ENCODE data around the gene P4HB. TPM values are rescaled to one million over a fixed set of nuclear protein-coding genes. Genes with fewer than 3 reads are reported as not detected.

Gene P4HB
- polyA plus RNA-seq, 1 experiment, result 122 TPM

DNA sequence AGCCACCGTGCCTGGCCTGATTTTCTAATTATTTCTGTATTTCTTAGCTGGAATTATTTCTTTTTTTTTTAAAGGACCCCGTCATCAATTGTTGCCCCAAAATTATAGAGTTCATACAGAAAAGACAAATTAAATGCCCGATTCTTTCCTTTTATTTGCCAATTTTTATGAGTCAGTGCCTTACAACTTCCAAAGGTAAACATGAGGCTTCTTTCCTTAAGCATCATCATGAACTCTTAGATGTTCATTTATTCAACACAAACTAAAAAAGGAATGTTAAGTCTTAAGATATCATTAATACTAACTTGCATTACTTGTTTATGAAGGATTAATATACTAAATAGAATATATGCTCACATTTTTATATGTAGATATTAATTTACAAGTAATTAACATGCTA lies 18.0 kb upstream of the P4HB start:
- CTCF ChIA-PET, result interaction anchor here (0.7 kb wide), 1 partner anchor 81 kb away, joined by 3 read pairs; no protein-coding TSS in a partner anchor

DNA sequence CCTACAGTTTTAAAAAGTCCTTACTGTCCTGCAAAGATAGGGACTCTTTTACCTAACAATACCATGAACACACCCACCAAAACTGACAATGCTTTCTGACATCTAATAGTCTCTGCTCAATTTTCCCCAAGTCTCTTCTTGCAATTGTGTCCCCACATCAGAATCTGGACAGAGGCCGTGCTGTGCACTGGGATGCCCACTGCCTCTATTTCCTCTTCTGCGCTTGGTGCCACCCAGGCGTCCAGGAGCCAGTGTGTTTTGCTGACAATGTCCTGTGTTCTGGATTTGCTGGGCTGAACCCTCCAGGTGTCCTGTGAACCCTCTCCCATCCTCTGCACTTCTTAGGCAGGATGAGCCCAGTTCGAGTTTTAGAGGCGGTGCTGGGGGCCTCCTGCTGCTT lies 17.2 kb upstream of the P4HB start:
- H3K36me3 ChIP-seq (ENCODE audit: control insufficient read depth, insufficient read depth, low read length), result 0 out of 2 replicates have a peak, but pooled peaks cover 5% of the 10 kb centered on the region
- no peak overlapping the region for H3K4me3 ChIP-seq (ENCODE audit: low read depth, low read length)
- ChIA-PET CTCF (interaction anchor here (0.7 kb wide), 1 partner anchor 82 kb away, joined by 3 read pairs; no protein-coding TSS in a partner anchor), POLR2A (no interaction called here)
- no peak for DNase-seq (ENCODE audit: low read depth)
- TF ChIP-seq, protein P1, sequence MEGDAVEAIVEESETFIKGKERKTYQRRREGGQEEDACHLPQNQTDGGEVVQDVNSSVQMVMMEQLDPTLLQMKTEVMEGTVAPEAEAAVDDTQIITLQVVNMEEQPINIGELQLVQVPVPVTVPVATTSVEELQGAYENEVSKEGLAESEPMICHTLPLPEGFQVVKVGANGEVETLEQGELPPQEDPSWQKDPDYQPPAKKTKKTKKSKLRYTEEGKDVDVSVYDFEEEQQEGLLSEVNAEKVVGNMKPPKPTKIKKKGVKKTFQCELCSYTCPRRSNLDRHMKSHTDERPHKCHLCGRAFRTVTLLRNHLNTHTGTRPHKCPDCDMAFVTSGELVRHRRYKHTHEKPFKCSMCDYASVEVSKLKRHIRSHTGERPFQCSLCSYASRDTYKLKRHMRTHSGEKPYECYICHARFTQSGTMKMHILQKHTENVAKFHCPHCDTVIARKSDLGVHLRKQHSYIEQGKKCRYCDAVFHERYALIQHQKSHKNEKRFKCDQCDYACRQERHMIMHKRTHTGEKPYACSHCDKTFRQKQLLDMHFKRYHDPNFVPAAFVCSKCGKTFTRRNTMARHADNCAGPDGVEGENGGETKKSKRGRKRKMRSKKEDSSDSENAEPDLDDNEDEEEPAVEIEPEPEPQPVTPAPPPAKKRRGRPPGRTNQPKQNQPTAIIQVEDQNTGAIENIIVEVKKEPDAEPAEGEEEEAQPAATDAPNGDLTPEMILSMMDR (IDR thresholded peaks at IDR 0.05; ENCODE audit: insufficient read depth, low read depth, low read length), result no peak
- no peaks in the 10 kb centered on the region for H3K27me3 ChIP-seq (ENCODE audit: control insufficient read depth, insufficient read depth, low read length)

More for the DNA sequence above, 18.0 kb upstream of the P4HB start:
- no peak for DNase-seq (ENCODE audit: low read depth)
- TF ChIP-seq, protein P1 (IDR thresholded peaks at IDR 0.05; ENCODE audit: insufficient read depth, low read depth, low read length), result no peak
- POLR2A ChIA-PET, result no interaction called here
- Histone ChIP-seq H3K36me3 (ENCODE audit: control insufficient read depth, insufficient read depth, low read length) (0 out of 2 replicates have a peak, but pooled peaks cover 5% of the 10 kb centered on the region), H3K27me3 (ENCODE audit: control insufficient read depth, insufficient read depth, low read length) (no peaks in the 10 kb centered on the region), H3K4me3 (ENCODE audit: low read depth, low read length) (no peak overlapping the region)

DNA sequence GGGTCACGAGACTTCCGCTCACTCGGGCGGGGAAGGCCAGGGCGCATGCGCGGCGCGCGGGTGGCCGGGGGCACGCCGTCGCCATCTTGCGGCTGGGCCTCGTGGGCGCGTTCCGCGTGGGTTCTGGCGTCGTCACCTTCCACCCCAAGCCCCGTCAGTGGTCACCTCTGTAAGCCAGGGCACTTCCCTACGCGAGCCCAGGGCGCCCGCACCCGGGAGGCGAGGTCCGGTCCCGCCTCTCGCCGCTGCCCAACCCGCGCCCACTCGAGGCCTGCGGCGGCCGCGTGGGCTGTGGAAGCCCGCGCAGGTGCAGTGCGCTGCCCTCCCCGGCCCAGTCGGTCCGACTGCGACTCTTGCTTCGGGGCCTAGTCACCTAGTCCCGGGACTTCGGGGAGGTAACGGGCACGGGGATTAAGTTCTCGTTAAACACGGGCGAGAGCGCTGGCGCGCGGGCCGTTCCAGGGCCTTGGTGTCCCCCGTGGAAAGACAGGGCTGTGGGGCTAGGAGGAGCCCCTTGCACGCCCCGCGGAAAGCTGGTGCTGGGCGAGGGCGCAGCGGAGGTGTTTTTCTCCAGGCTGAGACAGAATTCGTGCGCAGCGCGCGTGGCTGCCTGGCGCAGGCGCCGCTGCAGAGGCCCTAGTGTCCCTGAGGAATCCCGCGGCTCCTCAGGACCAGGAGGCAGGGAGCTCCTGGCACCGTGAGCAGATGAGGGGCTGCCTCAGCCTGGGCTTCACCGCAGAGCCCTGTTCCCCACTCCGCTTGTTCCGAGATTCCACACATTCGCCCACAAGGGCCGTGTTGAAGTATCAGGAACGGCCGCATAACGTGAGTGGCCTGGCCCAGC lies 11.3 kb upstream of the P4HB start:
- ChIA-PET CTCF (interaction anchor here (0.8 to 1.3 kb wide), 2 partner anchors 14 to 319 kb away, joined by 3 read pairs; partner anchors contain the start of gene FAAP100), POLR2A (interaction anchor here (0.6 kb wide), 1 partner anchor 12 kb away, joined by 5 read pairs; no protein-coding TSS in a partner anchor)
- no peaks in the 10 kb centered on the region for H3K27me3 ChIP-seq (ENCODE audit: control insufficient read depth, insufficient read depth, low read length)
- H3K36me3 ChIP-seq (ENCODE audit: control insufficient read depth, insufficient read depth, low read length), result peaks cover 20% of the 10 kb centered on the region
- peak overlapping the region; percentile 55 for H3K4me3 ChIP-seq (ENCODE audit: low read depth, low read length)
- DNase-seq (ENCODE audit: low read depth), result no peak
- TF ChIP-seq, protein P1 (IDR thresholded peaks at IDR 0.05; ENCODE audit: insufficient read depth, low read depth, low read length), result peak; percentile 20; the same call in 1 of the 2 replicates

- ChIA-PET CTCF (interaction anchor here (1.3 to 2.4 kb wide), 2 partner anchors 52 to 319 kb away, joined by 3 to 6 read pairs; partner anchors contain the start of gene FAAP100), POLR2A (no interaction called here)
- no peak for DNase-seq (ENCODE audit: low read depth)
- no peaks in the 10 kb centered on the region for H3K27me3 ChIP-seq (ENCODE audit: control insufficient read depth, insufficient read depth, low read length)
- H3K4me3 ChIP-seq (ENCODE audit: low read depth, low read length), result peak within 1 kb of the TSS; percentile 55
- peaks cover 24% of the 10 kb centered on the region for H3K36me3 ChIP-seq (ENCODE audit: control insufficient read depth, insufficient read depth, low read length)
- TF ChIP-seq, protein P1 (IDR thresholded peaks at IDR 0.05; ENCODE audit: insufficient read depth, low read depth, low read length), result no peak
Observed at GRCh38 chr17:81870981-81871386, 10.6 kb upstream of the P4HB start, which contains the start of gene ARHGDIA. ARHGDIA (minus strand) TSS chr17:81871337; CDS start chr17:81869930, 1,407 bp downstream.
